ENCODE measurements around the gene NSD1. TPM values are rescaled to one million over a fixed set of nuclear protein-coding genes. Genes with fewer than 3 reads are reported as not detected.
"Not testable (repeated sequence)": the region's sequence is repeated elsewhere in the genome, so short reads cannot be mapped to it uniquely, and the experiment has no call there.

NSD1 gene
- total and polyA plus RNA-seq, 7 donors = 3.0 to 41.5 (median 34.6) TPM

- no peak overlapping the region for H3K4me3 ChIP-seq
- intact Hi-C loops (cut with DNase I) = no loop called here
- no peak overlapping the region for H3K27ac ChIP-seq
- DNase-seq = no peak
- H3K36me3 ChIP-seq = peaks cover 0 to 5% (median 0%) of the 10 kb centered on the region in 4 donors
- no peaks in the 10 kb centered on the region for H3K4me1 ChIP-seq
- H3K9me3 ChIP-seq = no peaks in the 10 kb centered on the region
- no peak for TF ChIP-seq CTCF (IDR thresholded peaks at IDR 0.05)
- TF ChIP-seq EP300 (IDR thresholded peaks at IDR 0.05) = no peak
- no peak for TF ChIP-seq POLR2AphosphoS5 (IDR thresholded peaks at IDR 0.05)
- no peak for TF ChIP-seq POLR2A (IDR thresholded peaks at IDR 0.05)
- H3K27me3 ChIP-seq = no peaks in the 10 kb centered on the region
- 97 to 98% methylated on average over 2 of the region's 2 CpGs for WGBS, 2 donors
Measured at GRCh38 chr5:177163500-177163899, 29.9 kb downstream of the NSD1 start.

- no peak for DNase-seq
- intact Hi-C loops (cut with DNase I) = no loop called here
- H3K4me1 ChIP-seq = peaks cover 0 to 12% (median 5%) of the 10 kb centered on the region in 4 donors
- no peaks in the 10 kb centered on the region for H3K9me3 ChIP-seq
- no peak for TF ChIP-seq EP300 (IDR thresholded peaks at IDR 0.05)
- TF ChIP-seq POLR2AphosphoS5 (IDR thresholded peaks at IDR 0.05) = no peak
- no peak for TF ChIP-seq CTCF (IDR thresholded peaks at IDR 0.05)
- TF ChIP-seq POLR2A (IDR thresholded peaks at IDR 0.05) = no peak
- WGBS, 2 donors = 93% methylated on average over 15 of the region's 15 CpGs
- H3K27ac ChIP-seq = no peak overlapping the region
- no peak overlapping the region for H3K4me3 ChIP-seq
- no peaks in the 10 kb centered on the region for H3K27me3 ChIP-seq
- H3K36me3 ChIP-seq = peaks cover 0 to 6% (median 2%) of the 10 kb centered on the region in 4 donors
Measured at GRCh38 chr5:177169271-177169670, 35.7 kb downstream of the NSD1 start.

- 78 to 91% methylated on average over 2 of the region's 2 CpGs for WGBS, 2 donors
- intact Hi-C loops (cut with DNase I) = no loop called here
- Histone ChIP-seq H3K36me3 (peaks cover 0 to 6% (median 0%) of the 10 kb centered on the region in 4 donors), H3K4me3 (no peak overlapping the region), H3K27ac (no peak overlapping the region), H3K4me1 (peaks cover 0 to 17% (median 5%) of the 10 kb centered on the region in 4 donors), H3K9me3 (no peaks in the 10 kb centered on the region), H3K27me3 (no peaks in the 10 kb centered on the region)
- no peak for TF ChIP-seq EP300 (IDR thresholded peaks at IDR 0.05)
- no peak for TF ChIP-seq POLR2A (IDR thresholded peaks at IDR 0.05)
- TF ChIP-seq POLR2AphosphoS5 (IDR thresholded peaks at IDR 0.05) = no peak
- TF ChIP-seq CTCF (IDR thresholded peaks at IDR 0.05) = no peak
- DNase-seq = no peak
Measured at GRCh38 chr5:177171961-177172360, 38.4 kb downstream of the NSD1 start.

GRCh38 chr5:177175336-177175735 is 41.8 kb downstream of the NSD1 start:
- Histone ChIP-seq H3K36me3 (no peaks in the 10 kb centered on the region), H3K4me1 (peaks cover 0 to 21% (median 13%) of the 10 kb centered on the region in 4 donors), H3K27ac (no peak overlapping the region), H3K4me3 (no peak overlapping the region), H3K9me3 (no peaks in the 10 kb centered on the region), H3K27me3 (no peaks in the 10 kb centered on the region)
- no peak for DNase-seq
- TF ChIP-seq POLR2A (IDR thresholded peaks at IDR 0.05) (no peak), POLR2AphosphoS5 (IDR thresholded peaks at IDR 0.05) (no peak), EP300 (IDR thresholded peaks at IDR 0.05) (no peak), CTCF (IDR thresholded peaks at IDR 0.05) (no peak)
- WGBS, 2 donors = 88 to 93% methylated on average over 4 of the region's 4 CpGs
- intact Hi-C loops (cut with DNase I) = no loop called here

GRCh38 chr5:177176175-177176711 is 42.7 kb downstream of the NSD1 start:
- H3K9me3 ChIP-seq = no peaks in the 10 kb centered on the region
- no peak overlapping the region for H3K4me3 ChIP-seq
- no peak overlapping the region for H3K27ac ChIP-seq
- intact Hi-C loops (cut with DNase I) = no loop called here
- no peaks in the 10 kb centered on the region for H3K27me3 ChIP-seq
- WGBS, 2 donors = 78 to 81% methylated on average over 8 of the region's 8 CpGs
- no peaks in the 10 kb centered on the region for H3K36me3 ChIP-seq
- peaks cover 0 to 21% (median 13%) of the 10 kb centered on the region in 4 donors for H3K4me1 ChIP-seq
- TF ChIP-seq EP300 (IDR thresholded peaks at IDR 0.05) (no peak), POLR2AphosphoS5 (IDR thresholded peaks at IDR 0.05) (no peak), CTCF (IDR thresholded peaks at IDR 0.05) (no peak), POLR2A (IDR thresholded peaks at IDR 0.05) (no peak)
- DNase-seq = no peak

- H3K36me3 ChIP-seq; H3K27me3 ChIP-seq; DNase-seq; H3K27ac ChIP-seq; H3K4me3 ChIP-seq; H3K9me3 ChIP-seq; intact Hi-C loops (cut with DNase I): not testable (repeated sequence)
- peaks cover 0 to 10% (median 7%) of the 10 kb centered on the region in 4 donors for H3K4me1 ChIP-seq
- 93 to 94% methylated on average over 9 of the region's 9 CpGs for WGBS, 2 donors
Measured at GRCh38 chr5:177177847-177178437, 44.4 kb downstream of the NSD1 start.

Measured in sigmoid colon (tissue), 7 donors.